NCI-H2029 (cell line): ENCODE data around the gene ERCC6L2.

Experiments used
- DNase-seq: peaks from one replicate; lab custom pipeline; 2025; lab: John Stamatoyannopoulos, UW

The ERCC6L2 gene

GRCh38 chr9:95862343-95862742, 13.1 kb upstream of the ERCC6L2 start:
- no peak for DNase-seq

- DNase-seq = no peak
These were observed 10.5 kb upstream of the ERCC6L2 start for GRCh38 chr9:95864852-95865580.

GRCh38 chr9:95870352-95870751, 5.1 kb upstream of the ERCC6L2 start:
- DNase-seq = no peak

- DNase-seq = no peak
These were observed 4.6 kb upstream of the ERCC6L2 start for GRCh38 chr9:95870906-95871305.

GRCh38 chr9:95874303-95874988, 1.0 kb upstream of the ERCC6L2 start:
- DNase-seq = no peak

- peak; percentile 38 for DNase-seq
These were observed 544 bp upstream of the ERCC6L2 start for GRCh38 chr9:95874989-95875304.

GRCh38 chr9:95876138-95876444, 600 bp downstream of the ERCC6L2 start:
- DNase-seq = no peak

GRCh38 chr9:95876595-95876994, 1.1 kb downstream of the ERCC6L2 start:
- DNase-seq = no peak

- DNase-seq = no peak
These were observed 2.5 kb downstream of the ERCC6L2 start for GRCh38 chr9:95877984-95878383.

GRCh38 chr9:95879591-95879990, 4.1 kb downstream of the ERCC6L2 start:
- no peak for DNase-seq

- no peak for DNase-seq
These were observed 4.7 kb downstream of the ERCC6L2 start for GRCh38 chr9:95880021-95880690.

- no peak for DNase-seq
These were observed 12.5 kb downstream of the ERCC6L2 start for GRCh38 chr9:95887926-95888497.

GRCh38 chr9:95890594-95890993, 15.1 kb downstream of the ERCC6L2 start:
- no peak for DNase-seq

- no peak for DNase-seq
These were observed 15.7 kb downstream of the ERCC6L2 start for GRCh38 chr9:95891067-95891671.

GRCh38 chr9:95892690-95893089, 17.2 kb downstream of the ERCC6L2 start:
- no peak for DNase-seq

GRCh38 chr9:95896580-95896979, 21.1 kb downstream of the ERCC6L2 start:
- DNase-seq = no peak

GRCh38 chr9:95901506-95901905, 26.0 kb downstream of the ERCC6L2 start:
- peak; percentile 42 for DNase-seq

GRCh38 chr9:95903398-95903797, 27.9 kb downstream of the ERCC6L2 start:
- no peak for DNase-seq

- DNase-seq = no peak
These were observed 32.3 kb downstream of the ERCC6L2 start for GRCh38 chr9:95907794-95908193.

- DNase-seq = no peak
These were observed 34.7 kb downstream of the ERCC6L2 start for GRCh38 chr9:95910023-95910707.

- DNase-seq = no peak
These were observed 35.4 kb downstream of the ERCC6L2 start for GRCh38 chr9:95910770-95911340.

- no peak for DNase-seq
These were observed 37.3 kb downstream of the ERCC6L2 start for GRCh38 chr9:95912773-95913172.
